GM12891 (cell line): ENCODE results near the gene ATP8A2.

Source experiments
- PAX5 ChIP-seq: IDR thresholded peaks from 2 replicates; pipeline ENCODE4 v1.6.1; 2011; ENCODE audit warnings: low read length, moderate library complexity, mild to moderate bottlenecking; ENCODE audit not compliant: insufficient read depth, severe bottlenecking
- POLR2A ChIP-seq: IDR thresholded peaks from 2 replicates; pipeline ENCODE4 v1.6.1; 2011; ENCODE audit warnings: low read depth, low read length, control low read depth
- POLR2AphosphoS5 ChIP-seq: IDR thresholded peaks from 2 replicates; pipeline ENCODE4 v1.6.1; 2011; ENCODE audit warnings: low read depth, low read length, control low read depth
- POU2F2 ChIP-seq: IDR thresholded peaks from 2 replicates; pipeline ENCODE4 v1.6.1; 2011; ENCODE audit warnings: low read depth, mild to moderate bottlenecking, control low read depth, low read length, moderate library complexity
- SPI1 ChIP-seq: IDR thresholded peaks from 2 replicates; pipeline ENCODE4 v1.6.1; 2011; ENCODE audit warnings: low read depth, low read length, control low read depth
- TAF1 ChIP-seq: IDR thresholded peaks from 2 replicates; pipeline ENCODE4 v1.6.1; 2011; ENCODE audit warnings: low read depth, low read length, control low read depth

DNA sequence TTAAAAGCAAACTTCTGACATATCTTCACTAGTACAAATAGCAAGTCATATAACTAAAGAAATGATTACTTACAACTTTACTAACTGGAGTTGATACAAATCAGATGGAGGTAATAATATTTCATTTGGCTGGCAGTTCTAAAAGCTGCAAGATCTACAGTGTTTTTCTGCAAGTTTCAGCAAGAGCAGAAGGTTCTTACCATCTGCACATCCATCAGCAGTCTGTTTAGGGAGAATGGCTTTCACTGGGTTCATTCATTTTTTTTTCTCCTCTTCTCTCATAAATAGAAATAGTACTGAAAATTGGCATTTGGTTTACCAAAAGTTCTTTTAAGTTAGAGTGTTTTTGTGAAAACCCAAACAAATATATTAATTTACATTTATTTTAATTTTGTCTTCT, 683.1 kb downstream of the ATP8A2 start:
- TF ChIP-seq POLR2AphosphoS5 (no peak), TAF1 (no peak), POLR2A (no peak), SPI1 (no peak), PAX5 (no peak), POU2F2 (no peak)
